Stimulated activated CD8-positive, alpha-beta memory T cell treated with anti-CD3 and anti-CD28 coated beads, Interleukin-15, amount 100 ng/mL, for 1 hour (primary cell): Measurements from ENCODE around the gene SRSF2.
"Not testable (repeated sequence)": the region's sequence is repeated elsewhere in the genome, so short reads cannot be mapped to it uniquely, and the experiment has no call there.

Experiments
- DNase-seq: peaks from one replicate; pipeline ENCODE4 v3.0.0-alpha.2; 2020; ENCODE audit warnings: low read depth

The SRSF2 gene

GRCh38 chr17:76738468-76738850 lies 1.3 kb upstream of the SRSF2 start:
- DNase-seq: no peak

GRCh38 chr17:76737676-76738467 lies 741 bp upstream of the SRSF2 start, which contains the start of gene MFSD11:
Gene MFSD11, plus strand, starts transcription at chr17:76738119. Its CDS starts 234 bp downstream, at chr17:76738353.
- DNase-seq: peak; percentile 79

GRCh38 chr17:76736349-76737081 lies 616 bp downstream of the SRSF2 start:
- no peak for DNase-seq

GRCh38 chr17:76735586-76736348 lies 1.4 kb downstream of the SRSF2 start:
- no peak for DNase-seq

- no peak for DNase-seq
Observed at GRCh38 chr17:76735006-76735405, 2.1 kb downstream of the SRSF2 start.

GRCh38 chr17:76734080-76734840 lies 2.9 kb downstream of the SRSF2 start:
- no peak for DNase-seq

GRCh38 chr17:76733618-76733957 lies 3.5 kb downstream of the SRSF2 start:
- DNase-seq: no peak

- no peak for DNase-seq
Observed at GRCh38 chr17:76732734-76733617, 4.2 kb downstream of the SRSF2 start.

- DNase-seq: not testable (repeated sequence)
Observed at GRCh38 chr17:76731800-76732733, 5.1 kb downstream of the SRSF2 start.

GRCh38 chr17:76727745-76728456 lies 9.2 kb downstream of the SRSF2 start:
- DNase-seq: no peak

GRCh38 chr17:76726776-76727718 lies 10.1 kb downstream of the SRSF2 start, which contains the start of gene METTL23:
Gene METTL23, plus strand, starts transcription at chr17:76726839. Its CDS starts 2,872 bp downstream, at chr17:76729711.
- DNase-seq: peak; percentile 54

- DNase-seq: peak; percentile 84
Observed at GRCh38 chr17:76726231-76726775, 10.8 kb downstream of the SRSF2 start, which contains the start of gene JMJD6. Gene JMJD6, minus strand, starts transcription at chr17:76726606. Its CDS starts 131 bp downstream, at chr17:76726475.

- peak; percentile 32 for DNase-seq
Observed at GRCh38 chr17:76725580-76726230, 11.4 kb downstream of the SRSF2 start.

GRCh38 chr17:76723812-76724211 lies 13.3 kb downstream of the SRSF2 start:
- no peak for DNase-seq

- DNase-seq: not testable (repeated sequence)
Observed at GRCh38 chr17:76722977-76723376, 14.2 kb downstream of the SRSF2 start.

- no peak for DNase-seq
Observed at GRCh38 chr17:76722279-76722678, 14.9 kb downstream of the SRSF2 start.

- DNase-seq: no peak
Observed at GRCh38 chr17:76721463-76721862, 15.7 kb downstream of the SRSF2 start.
